ENCODE data around the gene KLK15.

The KLK15 gene

GRCh38 chr19:50778906-50779430, 54.4 kb downstream of the KLK15 start:
- peaks cover 0 to 2% (median 0%) of the 10 kb centered on the region in 5 donors for H3K9me3 ChIP-seq (ENCODE audit: control insufficient read depth in 5 of 5, low read length in 5 of 5)
- H3K9ac ChIP-seq (ENCODE audit: low read length in 5 of 5), result no peak overlapping the region
- H3K27me3 ChIP-seq (ENCODE audit: control insufficient read depth in 5 of 5, insufficient read depth in 4 of 5, low read length in 5 of 5), result peaks cover 30 to 49% (median 45%) of the 10 kb centered on the region in 5 donors
- no peak overlapping the region for H3K4me3 ChIP-seq (ENCODE audit: low read depth in 1 of 5, low read length in 5 of 5)
- H3K4me1 ChIP-seq (ENCODE audit: control insufficient read depth in 5 of 5, insufficient read depth in 5 of 5, low read length in 5 of 5), result peaks cover 0 to 3% (median 0%) of the 10 kb centered on the region in 5 donors
- no peaks in the 10 kb centered on the region for H3K36me3 ChIP-seq (ENCODE audit: control insufficient read depth in 5 of 5, insufficient read depth in 5 of 5, low read length in 5 of 5)
- H3K27ac ChIP-seq (ENCODE audit: low read depth, low read length), result no peak overlapping the region

GRCh38 chr19:50777830-50778303, 55.5 kb downstream of the KLK15 start:
- Histone ChIP-seq H3K4me3 (ENCODE audit: low read depth in 1 of 5, low read length in 5 of 5) (no peak overlapping the region), H3K27me3 (ENCODE audit: control insufficient read depth in 5 of 5, insufficient read depth in 4 of 5, low read length in 5 of 5) (peaks cover 30 to 53% (median 45%) of the 10 kb centered on the region in 5 donors), H3K9me3 (ENCODE audit: control insufficient read depth in 5 of 5, low read length in 5 of 5) (peaks cover 0 to 2% (median 0%) of the 10 kb centered on the region in 5 donors), H3K4me1 (ENCODE audit: control insufficient read depth in 5 of 5, insufficient read depth in 5 of 5, low read length in 5 of 5) (no peaks in the 10 kb centered on the region), H3K36me3 (ENCODE audit: control insufficient read depth in 5 of 5, insufficient read depth in 5 of 5, low read length in 5 of 5) (no peaks in the 10 kb centered on the region), H3K27ac (ENCODE audit: low read depth, low read length) (no peak overlapping the region), H3K9ac (ENCODE audit: low read length in 5 of 5) (no peak overlapping the region)

- Histone ChIP-seq H3K27me3 (ENCODE audit: control insufficient read depth in 5 of 5, insufficient read depth in 4 of 5, low read length in 5 of 5) (peaks cover 27 to 48% (median 42%) of the 10 kb centered on the region in 5 donors), H3K4me1 (ENCODE audit: control insufficient read depth in 5 of 5, insufficient read depth in 5 of 5, low read length in 5 of 5) (no peaks in the 10 kb centered on the region)
Observed at GRCh38 chr19:50777261-50777660, 56.1 kb downstream of the KLK15 start.

GRCh38 chr19:50776131-50776530, 57.2 kb downstream of the KLK15 start:
- Histone ChIP-seq H3K9me3 (ENCODE audit: control insufficient read depth in 5 of 5, low read length in 5 of 5) (peaks cover 0 to 3% (median 2%) of the 10 kb centered on the region in 5 donors), H3K4me3 (ENCODE audit: low read depth in 1 of 5, low read length in 5 of 5) (no peak overlapping the region), H3K27ac (ENCODE audit: low read depth, low read length) (no peak overlapping the region), H3K9ac (ENCODE audit: low read length in 5 of 5) (no peak overlapping the region), H3K4me1 (ENCODE audit: control insufficient read depth in 5 of 5, insufficient read depth in 5 of 5, low read length in 5 of 5) (no peaks in the 10 kb centered on the region), H3K36me3 (ENCODE audit: control insufficient read depth in 5 of 5, insufficient read depth in 5 of 5, low read length in 5 of 5) (no peaks in the 10 kb centered on the region), H3K27me3 (ENCODE audit: control insufficient read depth in 5 of 5, insufficient read depth in 4 of 5, low read length in 5 of 5) (peaks cover 27 to 46% (median 40%) of the 10 kb centered on the region in 5 donors)

More at GRCh38 chr19:50777261-50777660, 56.1 kb downstream of the KLK15 start:
- no peak overlapping the region for H3K9ac ChIP-seq (ENCODE audit: low read length in 5 of 5)
- no peak overlapping the region for H3K27ac ChIP-seq (ENCODE audit: low read depth, low read length)
- H3K4me3 ChIP-seq (ENCODE audit: low read depth in 1 of 5, low read length in 5 of 5), result no peak overlapping the region
- peaks cover 0 to 3% (median 2%) of the 10 kb centered on the region in 5 donors for H3K9me3 ChIP-seq (ENCODE audit: control insufficient read depth in 5 of 5, low read length in 5 of 5)
- H3K36me3 ChIP-seq (ENCODE audit: control insufficient read depth in 5 of 5, insufficient read depth in 5 of 5, low read length in 5 of 5), result no peaks in the 10 kb centered on the region
